Neural cell (in vitro differentiated cells): ENCODE results near the gene ACTR1A. TPM values are rescaled to one million over a fixed set of nuclear protein-coding genes. Genes with fewer than 3 reads are reported as not detected.

Experiments
- H2AFZ ChIP-seq: fragments of 200-600, 300-800 bp; sonication (generic), shearing (Covaris generic); 2 replicates; pipeline ENCODE4 v1.6.0; 2014; ENCODE audit warnings: low read depth, mild to moderate bottlenecking, antibody characterized with exemption, low read length, moderate library complexity
- H3F3A ChIP-seq: fragments of 200-600 bp; shearing (Covaris generic); 2 replicates; pipeline ENCODE4 v1.6.1; 2016; ENCODE audit warnings: mild to moderate bottlenecking, moderate library complexity, mixed read lengths, antibody characterized with exemption, low read length; ENCODE audit not compliant: insufficient read depth, poor library complexity, severe bottlenecking
- H3K27ac ChIP-seq: fragments of 200-600, 300-800 bp; sonication (generic), shearing (Covaris generic); 2 replicates; pipeline ENCODE4 v1.5.1; 2014; ENCODE audit warnings: mild to moderate bottlenecking, low read length, moderate library complexity
- H3K27me3 ChIP-seq: fragments of 300-800, 200-600 bp; sonication (generic), shearing (Covaris generic); 2 replicates; pipeline ENCODE4 v1.6.0; 2014; ENCODE audit warnings: mild to moderate bottlenecking, low read depth, low read length, moderate library complexity; ENCODE audit not compliant: insufficient read depth
- H3K36me3 ChIP-seq: fragments of 300-800, 200-600 bp; sonication (generic), shearing (Covaris generic); 2 replicates; pipeline ENCODE4 v1.5.1; 2014; ENCODE audit warnings: mild to moderate bottlenecking, antibody characterized with exemption, low read length, moderate library complexity; ENCODE audit not compliant: insufficient read depth
- H3K4me2 ChIP-seq: fragments of 300-800, 200-600 bp; sonication (generic), shearing (Covaris generic); 2 replicates; pipeline ENCODE4 v1.6.0; 2014; ENCODE audit warnings: mild to moderate bottlenecking, low read length
- H3K4me3 ChIP-seq: fragments of 300-800, 200-600 bp; sonication (generic), shearing (Covaris generic); 2 replicates; pipeline ENCODE4 v1.5.1; 2014; ENCODE audit warnings: mild to moderate bottlenecking, low read length, moderate library complexity
- H3K79me2 ChIP-seq: fragments of 200-600 bp; shearing (Covaris generic); replicated peaks from 2 replicates; pipeline ENCODE4 v1.6.0; 2014; ENCODE audit warnings: mild to moderate bottlenecking, low read length, moderate library complexity; ENCODE audit not compliant: insufficient read depth
- H3K9ac ChIP-seq: fragments of 300-800, 200-600 bp; sonication (generic), shearing (Covaris generic); 2 replicates; pipeline ENCODE4 v1.6.1; 2016; ENCODE audit warnings: mild to moderate bottlenecking, low read length, mixed read lengths
- H3K9me2 ChIP-seq: fragments of 200-600 bp; shearing (Covaris generic); 2 replicates; pipeline ENCODE4 v1.6.1; 2016; ENCODE audit warnings: mild to moderate bottlenecking, low read length, mixed read lengths; ENCODE audit not compliant: insufficient read depth
- H3K9me3 ChIP-seq: fragments of 200-600, 300-800 bp; sonication (generic), shearing (Covaris generic); 2 replicates; pipeline ENCODE4 v1.6.1; 2016; ENCODE audit warnings: mild to moderate bottlenecking, mixed run types, low read length, moderate library complexity, mixed read lengths
- H4K20me1 ChIP-seq: fragments of 200-600 bp; shearing (Covaris generic); 2 replicates; pipeline ENCODE4 v1.6.1; 2016; ENCODE audit warnings: mild to moderate bottlenecking, mixed run types; ENCODE audit not compliant: insufficient read depth
- CTCF ChIP-seq: fragments of 450-650 bp; IDR thresholded peaks from 2 replicates; pipeline ENCODE4 v1.5.1; 2014; ENCODE audit warnings: antibody characterized with exemption, mild to moderate bottlenecking, moderate library complexity; ENCODE audit not compliant: poor library complexity, severe bottlenecking
- EP300 ChIP-seq: fragments of 450-650 bp; conservative IDR thresholded peaks from 2 replicates; pipeline ENCODE4 v1.6.1; 2014; ENCODE audit warnings: antibody characterized with exemption, mild to moderate bottlenecking, moderate library complexity; ENCODE audit not compliant: poor library complexity, severe bottlenecking
- EZH2 ChIP-seq: fragments of 200-600, 300-800 bp; shearing (Covaris generic), sonication (generic); IDR thresholded peaks from 2 replicates; pipeline ENCODE4 v1.6.1; 2014; ENCODE audit warnings: antibody characterized with exemption, low read length, borderline replicate concordance, mild to moderate bottlenecking; ENCODE audit not compliant: insufficient read depth, poor library complexity, severe bottlenecking
- MXI1 ChIP-seq: fragments of 450-650 bp; conservative IDR thresholded peaks from 2 replicates; pipeline ENCODE4 v1.6.1; 2014; ENCODE audit warnings: antibody characterized with exemption, mild to moderate bottlenecking; ENCODE audit not compliant: poor library complexity, severe bottlenecking
- POLR2AphosphoS5 ChIP-seq: IDR thresholded peaks from 2 replicates; pipeline ENCODE4 v1.6.1; 2012
- RAD21 ChIP-seq: fragments of 450-650 bp; conservative IDR thresholded peaks from 2 replicates; pipeline ENCODE4 v1.6.1; 2014; ENCODE audit warnings: antibody characterized with exemption, mild to moderate bottlenecking, moderate library complexity
- REST ChIP-seq: IDR thresholded peaks from 2 replicates; pipeline ENCODE4 v1.6.1; 2012; ENCODE audit warnings: borderline replicate concordance
- SMC3 ChIP-seq: fragments of 450-650 bp; conservative IDR thresholded peaks from 2 replicates; pipeline ENCODE4 v1.6.1; 2014; ENCODE audit warnings: antibody characterized with exemption, mild to moderate bottlenecking, moderate library complexity; ENCODE audit not compliant: poor library complexity
- TAF1 ChIP-seq: IDR thresholded peaks from 2 replicates; pipeline ENCODE4 v1.6.1; 2012; ENCODE audit warnings: low read depth
- polyA minus RNA-seq: library from RNA; depleted of rRNA, polyadenylated mRNA; stranded (reverse); fragments of >200 nt; gene quantifications from 2 replicates; pipeline ENCODE4 v1.2.3, GENCODE V29; 2014
- polyA plus RNA-seq: library from polyadenylated mRNA; depleted of rRNA; stranded (reverse); fragments of >200 nt; gene quantifications from 2 replicates; pipeline ENCODE4 v1.2.3, GENCODE V29; 2014

ACTR1A gene
- 316 and 347 TPM in 2 replicates for polyA plus RNA-seq
- polyA minus RNA-seq: 220 and 271 TPM in 2 replicates

- Histone ChIP-seq H3K27me3 (no peaks in the 10 kb centered on the region), H3K9ac (peak within 1 kb of the TSS; percentile 97), H3K27ac (peak within 1 kb of the TSS; percentile 95), H3K9me2 (no peaks in the 10 kb centered on the region), H3K79me2 (peaks cover 74% of the 10 kb centered on the region), H3K9me3 (no peaks in the 10 kb centered on the region), H3K36me3 (no peaks in the 10 kb centered on the region), H3F3A (peaks cover 5% of the 10 kb centered on the region), H3K4me2 (peak within 1 kb of the TSS; percentile 88), H3K4me3 (peak within 1 kb of the TSS; percentile 79), H4K20me1 (peaks cover 31% of the 10 kb centered on the region), H2AFZ (peak within 1 kb of the TSS; percentile 100)
- TF ChIP-seq SMC3: peak; percentile 25
- TF ChIP-seq REST: peak; percentile 90
- peak; percentile 9 for TF ChIP-seq CTCF
- peak; percentile 51 for TF ChIP-seq TAF1
- peak; percentile 62 for TF ChIP-seq EP300
- TF ChIP-seq POLR2AphosphoS5: peak; percentile 99
- no peak for TF ChIP-seq RAD21
- TF ChIP-seq MXI1: peak; percentile 71
- TF ChIP-seq EZH2: no peak
Measured at GRCh38 chr10:102502337-102503151, at the start of gene ACTR1A. ACTR1A (minus strand) TSS chr10:102502712; CDS start chr10:102502647, 65 bp downstream.

GRCh38 chr10:102550636-102551210 is 48.2 kb upstream of the ACTR1A start:
- no peaks in the 10 kb centered on the region for H4K20me1 ChIP-seq
- H3K36me3 ChIP-seq: no peaks in the 10 kb centered on the region
- no peak overlapping the region for H3K4me2 ChIP-seq
- H3K79me2 ChIP-seq: no peaks in the 10 kb centered on the region
- H3K4me3 ChIP-seq: no peak overlapping the region
- H3K9me3 ChIP-seq: no peaks in the 10 kb centered on the region
- no peak overlapping the region for H3K27ac ChIP-seq
- no peak overlapping the region for H2AFZ ChIP-seq
- no peaks in the 10 kb centered on the region for H3K9me2 ChIP-seq
- no peak for TF ChIP-seq POLR2AphosphoS5
- TF ChIP-seq SMC3: no peak
- no peaks in the 10 kb centered on the region for H3F3A ChIP-seq
- no peaks in the 10 kb centered on the region for H3K27me3 ChIP-seq
- H3K9ac ChIP-seq: no peak overlapping the region
